GM10266 (cell line): Measurements from ENCODE around the gene CRISP1.
"Not testable (repeated sequence)": the region's sequence is repeated elsewhere in the genome, so short reads cannot be mapped to it uniquely, and the experiment has no call there.

ENCODE experiments used
- DNase-seq: peaks from one replicate; pipeline ENCODE4 v3.0.0; 2012; ENCODE audit errors: extremely low spot score
- CTCF ChIP-seq: IDR thresholded peaks from 2 replicates; pipeline ENCODE4 v1.5.1; 2012; ENCODE audit warnings: mild to moderate bottlenecking, low read depth; ENCODE audit not compliant: control insufficient read depth, insufficient read depth; ENCODE audit errors: missing control alignments

The CRISP1 gene

GRCh38 chr6:49905296-49905695, 39.0 kb upstream of the CRISP1 start:
- DNase-seq: no peak
- TF ChIP-seq CTCF: no peak

GRCh38 chr6:49902856-49903255, 36.5 kb upstream of the CRISP1 start:
- DNase-seq: no peak
- TF ChIP-seq CTCF: no peak

GRCh38 chr6:49898904-49899566, 32.7 kb upstream of the CRISP1 start:
- no peak for TF ChIP-seq CTCF
- DNase-seq: no peak

DNA sequence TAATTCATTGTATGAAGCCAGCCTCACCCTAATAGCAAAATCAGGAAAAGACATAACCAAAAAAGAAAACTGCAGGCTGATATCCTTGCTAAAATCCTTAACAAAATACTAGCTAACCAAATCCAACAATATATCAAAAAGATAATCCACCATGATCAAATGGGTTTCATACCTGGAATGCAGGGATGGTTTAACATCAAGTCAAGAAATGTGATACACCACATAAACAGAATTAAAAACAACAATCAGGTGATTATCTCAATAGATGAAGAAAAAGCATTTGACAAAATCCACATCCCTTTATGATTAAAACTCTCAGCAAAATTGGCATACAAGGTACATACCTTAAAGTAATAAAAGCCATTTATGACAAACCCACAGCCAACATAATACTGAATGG, 29.2 kb upstream of the CRISP1 start:
- DNase-seq: not testable (repeated sequence)

- no peak for DNase-seq
- TF ChIP-seq CTCF: no peak
These were observed 25.9 kb upstream of the CRISP1 start for GRCh38 chr6:49892280-49892679.

DNA sequence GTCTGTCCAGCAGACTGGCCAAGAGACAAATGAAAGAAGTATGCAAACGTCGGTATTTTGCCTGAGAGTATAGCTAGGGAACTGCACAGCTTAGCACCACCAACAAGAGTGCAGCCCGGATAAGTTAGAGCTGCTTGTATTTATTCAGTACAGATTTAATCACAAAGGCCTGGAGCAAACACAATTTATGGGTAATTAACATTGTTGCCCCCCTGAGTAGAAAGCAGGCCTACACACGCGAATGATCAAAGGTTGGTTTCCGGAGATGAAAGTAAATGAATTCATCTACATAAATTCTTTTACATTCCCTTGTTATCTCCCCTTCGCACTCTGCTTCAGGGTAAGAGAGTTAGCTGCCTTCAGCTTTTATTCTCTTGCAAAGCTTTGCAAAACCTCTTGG, 24.7 kb upstream of the CRISP1 start:
- no peak for TF ChIP-seq CTCF
- DNase-seq: no peak

- DNase-seq: no peak
- no peak for TF ChIP-seq CTCF
These were observed 22.6 kb upstream of the CRISP1 start for GRCh38 chr6:49888742-49889431.
